ENCODE results near the gene LMX1B.

GRCh38 chr9:126670270-126670669 is 56.5 kb downstream of the LMX1B start:
- TF ChIP-seq, protein P1, sequence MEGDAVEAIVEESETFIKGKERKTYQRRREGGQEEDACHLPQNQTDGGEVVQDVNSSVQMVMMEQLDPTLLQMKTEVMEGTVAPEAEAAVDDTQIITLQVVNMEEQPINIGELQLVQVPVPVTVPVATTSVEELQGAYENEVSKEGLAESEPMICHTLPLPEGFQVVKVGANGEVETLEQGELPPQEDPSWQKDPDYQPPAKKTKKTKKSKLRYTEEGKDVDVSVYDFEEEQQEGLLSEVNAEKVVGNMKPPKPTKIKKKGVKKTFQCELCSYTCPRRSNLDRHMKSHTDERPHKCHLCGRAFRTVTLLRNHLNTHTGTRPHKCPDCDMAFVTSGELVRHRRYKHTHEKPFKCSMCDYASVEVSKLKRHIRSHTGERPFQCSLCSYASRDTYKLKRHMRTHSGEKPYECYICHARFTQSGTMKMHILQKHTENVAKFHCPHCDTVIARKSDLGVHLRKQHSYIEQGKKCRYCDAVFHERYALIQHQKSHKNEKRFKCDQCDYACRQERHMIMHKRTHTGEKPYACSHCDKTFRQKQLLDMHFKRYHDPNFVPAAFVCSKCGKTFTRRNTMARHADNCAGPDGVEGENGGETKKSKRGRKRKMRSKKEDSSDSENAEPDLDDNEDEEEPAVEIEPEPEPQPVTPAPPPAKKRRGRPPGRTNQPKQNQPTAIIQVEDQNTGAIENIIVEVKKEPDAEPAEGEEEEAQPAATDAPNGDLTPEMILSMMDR (IDR thresholded peaks at IDR 0.05; ENCODE audit: poor library complexity, severe bottlenecking): no peak
- TF ChIP-seq POLR2AphosphoS5 (IDR thresholded peaks at IDR 0.05) (no peak), EP300 (conservative IDR thresholded peaks at IDR 0.05; ENCODE audit: poor library complexity, severe bottlenecking) (no peak), EZH2 (IDR thresholded peaks at IDR 0.05; ENCODE audit: borderline replicate concordance, insufficient read depth, low read length, poor library complexity, severe bottlenecking) (no peak), TAF1 (IDR thresholded peaks at IDR 0.05; ENCODE audit: low read depth) (no peak), RAD21 (conservative IDR thresholded peaks at IDR 0.05) (no peak), MXI1 (conservative IDR thresholded peaks at IDR 0.05; ENCODE audit: poor library complexity, severe bottlenecking) (no peak), REST (IDR thresholded peaks at IDR 0.05; ENCODE audit: borderline replicate concordance) (no peak)

Measured in neural cell (in vitro differentiated cells).